GM19467 (cell line): Measurements from ENCODE around the gene POTEF.
"Not testable (repeated sequence)": the region's sequence is repeated elsewhere in the genome, so short reads cannot be mapped to it uniquely, and the experiment has no call there.

Experiments used
- ATAC-seq: cut with Tn5 transposase; IDR thresholded peaks from one replicate; pipeline ENCODE4 v1.9.1; 2021; ENCODE audit warnings: mild to moderate bottlenecking, moderate library complexity; ENCODE audit not compliant: unreplicated experiment

The POTEF gene

GRCh38 chr2:130152816-130153595, 24.0 kb upstream of the POTEF start:
- ATAC-seq: no peak

DNA sequence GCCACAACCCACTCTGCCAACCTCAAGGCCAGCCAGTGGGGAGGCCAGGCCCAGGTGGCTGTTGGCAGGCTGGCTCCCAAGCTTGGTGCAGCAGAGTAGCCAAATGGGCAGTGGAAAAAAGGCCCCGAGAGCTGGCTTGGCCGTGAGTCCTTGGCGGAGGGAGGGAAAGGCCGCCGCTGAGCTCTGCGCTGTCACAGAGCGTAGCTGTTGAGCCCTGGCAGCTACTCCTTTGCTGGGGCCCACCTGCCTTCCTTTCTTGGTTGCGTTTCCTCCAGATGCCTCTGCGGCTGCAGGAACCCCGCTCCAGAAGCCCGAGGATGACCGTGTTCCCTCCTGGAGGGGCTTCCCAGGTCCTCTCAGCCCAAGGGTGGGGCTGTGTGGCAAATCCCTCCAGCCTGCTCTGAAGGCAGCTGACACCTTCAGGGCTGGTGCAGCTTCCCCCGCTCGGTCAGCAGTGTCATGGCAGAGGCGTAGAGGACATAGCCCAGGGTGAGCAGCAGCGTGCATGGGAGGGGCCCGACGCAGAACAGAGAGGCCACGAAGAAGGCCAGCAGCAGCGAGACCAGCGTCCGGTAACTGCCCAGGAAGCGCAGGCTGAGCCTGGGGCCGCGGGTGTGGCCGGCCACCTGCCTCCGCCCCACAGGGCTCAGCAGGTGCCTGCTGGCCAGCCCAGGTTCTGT, 23.3 kb upstream of the POTEF start:
- ATAC-seq: not testable (repeated sequence)

DNA sequence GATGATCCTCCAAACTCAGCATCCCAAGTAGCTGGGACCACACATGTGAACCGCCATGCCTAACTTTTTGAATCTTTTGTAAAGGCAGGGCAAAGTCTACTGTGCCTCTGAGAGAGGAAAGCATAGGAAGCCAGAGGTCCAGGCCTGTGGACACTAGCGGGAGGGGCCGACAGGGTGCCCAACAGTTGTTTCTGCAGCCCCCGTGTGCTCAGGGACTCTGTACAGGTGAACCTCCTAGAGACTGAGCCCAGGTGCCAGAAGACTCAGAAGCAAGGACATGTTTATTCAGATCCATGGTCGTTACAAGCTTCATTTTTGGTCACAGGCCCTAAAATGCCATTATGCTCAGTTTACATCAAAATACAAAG, 22.1 kb upstream of the POTEF start:
- not testable (repeated sequence) for ATAC-seq

GRCh38 chr2:130150181-130151144, 21.4 kb upstream of the POTEF start:
- ATAC-seq: no peak

- ATAC-seq: not testable (repeated sequence)
Measured at GRCh38 chr2:130148515-130148914, 19.5 kb upstream of the POTEF start.

DNA sequence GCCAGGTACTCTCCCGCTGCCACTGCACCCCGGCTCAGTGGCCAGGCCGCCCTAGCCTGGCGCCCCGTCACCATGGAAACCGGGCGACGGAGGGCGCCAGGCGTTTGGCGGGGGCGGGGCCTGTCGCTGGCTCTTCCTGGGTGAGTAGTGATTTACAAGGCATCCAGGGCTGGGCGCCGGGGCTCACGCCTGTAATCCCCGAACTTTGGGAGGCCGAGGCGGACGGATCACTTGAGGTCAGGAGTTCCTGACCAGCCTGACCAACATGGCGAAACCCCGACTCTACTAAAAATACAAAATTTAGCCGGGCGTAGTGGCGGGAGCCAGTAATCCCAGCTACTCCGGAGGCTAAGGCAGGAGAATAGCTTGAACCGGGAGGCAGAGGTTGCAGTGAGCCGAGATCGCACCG, 16.0 kb upstream of the POTEF start, which contains the start of gene CCDC74B:
TSS of gene CCDC74B (minus strand) at position 107 of the 409 bp plus-strand sequence. CDS start 116 bp downstream, outside the sequence.
- peak; percentile 84 for ATAC-seq

- not testable (repeated sequence) for ATAC-seq
Measured at GRCh38 chr2:130143266-130144039, 14.4 kb upstream of the POTEF start.

DNA sequence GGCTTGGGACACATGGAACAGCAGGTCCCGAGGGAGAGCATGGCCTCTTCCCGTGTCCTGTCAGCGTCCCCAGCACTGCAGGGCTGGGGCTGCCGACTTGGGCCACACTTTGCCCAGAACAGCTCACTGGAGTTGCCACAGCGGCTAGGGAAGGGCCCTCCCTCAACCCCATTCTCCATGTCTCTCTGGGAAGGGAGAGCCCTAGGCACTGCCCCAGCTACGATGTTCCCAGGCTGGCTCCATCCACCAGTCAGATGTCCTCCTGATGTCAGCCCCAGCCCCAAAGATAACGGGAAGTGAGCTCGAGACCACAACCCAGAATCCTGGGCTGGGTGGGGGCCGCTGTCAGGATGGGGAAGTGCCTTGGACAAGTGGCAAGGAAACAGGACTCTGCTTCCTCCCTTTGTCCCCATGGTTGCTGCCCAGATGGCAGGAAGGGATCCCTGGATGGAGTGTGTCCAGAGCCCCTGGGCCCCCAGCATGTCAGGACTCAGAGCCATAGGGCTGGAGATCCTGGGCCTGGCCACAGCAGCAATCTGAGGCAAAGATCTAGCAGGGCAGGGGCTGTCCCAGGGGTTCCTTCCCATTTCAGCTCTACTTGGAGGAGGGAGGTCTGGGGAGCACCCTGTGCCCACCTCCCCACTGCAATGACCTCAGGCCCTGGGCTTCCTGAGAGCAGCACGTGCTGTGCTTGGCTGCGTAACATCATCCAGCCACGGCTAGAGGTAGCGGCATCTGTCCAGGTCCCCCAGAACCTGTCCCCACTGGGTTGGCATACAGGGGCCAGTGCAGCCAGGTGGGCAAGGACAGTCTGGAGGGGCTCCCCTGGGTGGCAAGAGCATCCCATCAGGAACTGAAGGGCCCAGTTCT, 13.6 kb upstream of the POTEF start:
- not testable (repeated sequence) for ATAC-seq

DNA sequence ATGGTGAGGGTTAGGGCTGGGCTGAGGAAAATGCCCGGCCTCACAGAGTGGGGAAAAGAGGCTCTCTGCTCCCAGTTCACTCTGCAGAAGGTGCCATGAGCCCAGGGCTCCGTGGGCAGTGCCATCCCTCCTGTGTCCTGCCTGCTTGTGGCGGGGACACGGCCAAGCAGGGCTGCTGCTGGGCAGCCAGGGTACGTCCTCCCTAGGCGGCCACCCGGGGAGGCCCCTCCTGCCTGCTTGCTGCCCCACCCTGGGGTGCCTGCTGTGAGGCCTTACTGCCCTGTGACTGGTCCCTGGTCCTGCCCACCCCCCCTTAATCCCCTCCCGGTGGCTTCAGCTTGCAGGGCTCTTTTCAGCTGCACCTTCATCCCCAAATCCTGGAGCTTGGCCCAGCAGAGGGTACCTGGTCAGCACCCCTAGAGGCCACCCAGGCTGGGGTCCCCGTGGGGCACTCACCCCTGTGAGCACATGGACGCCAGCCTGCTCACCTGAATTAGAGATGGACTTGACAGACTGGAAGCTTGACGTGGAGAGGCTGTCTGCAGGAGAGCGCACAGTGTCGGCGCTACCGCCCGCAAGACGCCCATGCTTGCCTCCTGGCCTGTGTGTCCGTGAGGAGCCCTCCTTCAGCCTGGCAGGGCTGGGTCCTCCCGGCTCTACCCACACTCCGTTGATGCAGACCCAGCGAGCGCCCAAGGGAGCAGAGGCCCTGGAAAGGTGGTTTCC, 12.8 kb upstream of the POTEF start:
- not testable (repeated sequence) for ATAC-seq

GRCh38 chr2:130141002-130141401, 12.0 kb upstream of the POTEF start:
- not testable (repeated sequence) for ATAC-seq

DNA sequence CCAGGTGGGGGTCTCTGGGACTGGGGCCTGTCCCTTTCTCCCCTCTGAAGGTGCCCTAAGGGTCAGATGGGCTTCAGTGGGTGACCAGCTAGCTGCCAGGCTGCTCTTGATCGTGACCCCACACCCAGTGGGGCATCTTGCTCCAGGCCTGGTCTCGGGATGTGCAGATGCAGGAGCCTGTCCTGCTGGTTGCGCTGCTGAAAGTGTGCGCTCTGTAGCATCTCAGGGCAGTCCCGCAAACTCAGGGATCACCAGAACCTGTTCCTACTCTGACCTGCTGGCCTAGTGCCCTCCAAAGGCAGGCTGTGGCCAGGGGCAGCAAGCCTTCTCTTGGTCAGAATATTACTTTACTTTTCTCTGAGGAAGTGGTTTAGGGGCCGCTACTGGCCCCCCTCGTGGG, 11.5 kb upstream of the POTEF start:
- ATAC-seq: not testable (repeated sequence)

GRCh38 chr2:130139331-130140280, 10.6 kb upstream of the POTEF start:
- not testable (repeated sequence) for ATAC-seq

- ATAC-seq: not testable (repeated sequence)
Measured at GRCh38 chr2:130138841-130139251, 9.8 kb upstream of the POTEF start.

GRCh38 chr2:130138326-130138725, 9.3 kb upstream of the POTEF start:
- ATAC-seq: not testable (repeated sequence)

DNA sequence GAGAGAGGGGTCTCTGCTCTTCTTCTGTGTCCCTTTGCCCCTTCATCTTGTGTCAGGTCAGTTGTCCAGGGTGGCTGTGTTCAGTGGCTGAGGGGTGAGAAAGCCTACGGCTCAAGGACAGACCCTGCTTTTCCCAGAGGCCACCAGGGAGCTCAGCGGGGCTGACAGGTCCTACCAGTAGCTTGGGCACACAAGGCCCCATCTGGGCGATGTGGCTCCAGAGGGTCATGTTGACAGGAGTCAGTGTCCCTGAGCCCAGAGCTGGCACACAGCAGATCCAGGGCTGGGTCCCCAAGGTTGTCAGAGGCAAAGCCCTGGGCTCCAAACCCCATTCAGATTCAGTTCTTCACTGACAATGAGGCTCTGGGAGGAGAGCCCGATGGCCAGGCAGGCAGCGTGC, 8.1 kb upstream of the POTEF start:
- ATAC-seq: not testable (repeated sequence)

- ATAC-seq: not testable (repeated sequence)
Measured at GRCh38 chr2:130136546-130136945, 7.5 kb upstream of the POTEF start.
